HG03108 (cell line): ENCODE results near the gene NHSL2.

ENCODE experiments used
- ATAC-seq: cut with Tn5 transposase; IDR thresholded peaks from one replicate; pipeline ENCODE4 v1.9.1; 2021; ENCODE audit warnings: moderate library complexity; ENCODE audit not compliant: unreplicated experiment

Gene NHSL2

DNA sequence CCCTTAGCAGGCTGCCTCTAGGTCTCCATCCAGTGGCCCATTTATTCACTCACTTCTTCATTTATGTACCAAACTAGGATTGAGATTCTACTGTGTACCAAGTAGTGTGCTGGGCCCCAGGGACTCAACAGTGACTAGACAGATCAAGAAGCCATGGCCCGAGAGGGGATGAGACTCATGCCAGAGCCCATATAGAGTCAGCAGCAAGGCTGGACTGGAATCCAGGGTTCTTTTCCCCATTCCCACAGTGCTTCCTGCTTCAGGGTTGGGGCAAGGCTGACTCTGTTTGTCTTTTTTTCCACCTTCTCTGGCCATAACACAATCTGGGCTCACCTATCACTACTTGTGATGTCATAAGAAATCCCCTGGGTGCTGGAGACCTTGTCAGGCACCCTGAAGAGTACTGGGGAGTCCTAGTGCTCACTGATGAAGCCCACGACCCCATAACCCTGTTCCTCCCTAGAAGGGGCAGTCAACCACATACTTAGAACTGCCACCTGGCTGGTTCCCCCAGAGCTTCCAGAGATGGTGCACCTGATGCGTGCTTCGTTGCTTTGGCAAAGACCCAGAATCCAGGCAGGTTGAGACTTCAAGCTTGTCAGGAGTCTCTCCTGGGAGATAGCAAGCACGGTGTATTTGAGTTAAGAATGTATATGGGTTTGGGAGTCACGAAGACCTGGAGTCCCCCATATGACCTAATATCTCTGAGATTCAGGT lies 214.8 kb downstream of the NHSL2 start:
- no peak for ATAC-seq

DNA sequence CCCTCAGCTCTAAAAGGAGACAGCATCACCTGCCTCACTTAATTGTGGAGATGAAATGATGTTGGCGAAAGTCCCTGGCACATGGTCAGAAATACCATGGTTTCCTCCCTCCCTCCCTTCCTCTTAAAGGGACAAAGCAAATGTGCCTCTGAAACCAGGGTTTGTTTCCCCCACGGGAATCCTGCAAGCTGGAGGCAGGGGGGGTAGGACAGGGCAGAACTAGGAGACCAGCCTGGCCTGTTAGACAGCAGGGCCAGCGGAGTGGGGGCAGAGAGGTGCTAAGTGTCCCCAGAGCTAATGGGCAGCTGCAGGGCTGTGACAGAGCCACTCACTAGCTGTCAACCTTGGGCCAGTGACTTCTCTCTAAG lies 215.4 kb downstream of the NHSL2 start:
- ATAC-seq, result no peak

DNA sequence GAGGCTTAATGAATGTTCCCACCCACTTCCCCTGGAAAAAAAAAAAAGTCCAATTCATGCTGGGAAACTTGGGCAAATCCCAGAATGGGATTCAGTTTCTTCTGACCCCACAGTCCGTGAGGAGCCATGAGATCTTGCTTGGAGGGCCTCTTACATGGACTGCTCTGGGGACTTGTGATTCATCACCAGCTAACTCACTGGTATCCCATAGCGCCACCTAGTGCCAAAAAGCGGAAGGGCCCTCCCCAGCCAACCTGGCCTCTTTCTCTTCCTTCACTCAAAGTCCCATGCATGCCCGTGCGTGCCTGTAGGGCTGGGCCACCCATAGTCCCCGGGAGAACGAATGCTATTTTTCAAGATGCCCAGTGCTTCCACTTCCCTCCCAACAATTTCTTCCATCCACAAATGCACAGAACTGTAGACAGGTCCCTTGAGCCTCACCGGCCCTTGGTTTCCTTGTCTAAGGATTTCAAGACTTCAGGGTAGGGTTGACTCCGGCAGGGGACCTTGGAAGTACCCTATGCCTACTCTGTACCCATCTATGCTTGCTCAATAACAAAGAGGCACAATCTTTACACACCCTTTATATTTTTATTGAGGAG lies 216.0 kb downstream of the NHSL2 start:
- no peak for ATAC-seq

DNA sequence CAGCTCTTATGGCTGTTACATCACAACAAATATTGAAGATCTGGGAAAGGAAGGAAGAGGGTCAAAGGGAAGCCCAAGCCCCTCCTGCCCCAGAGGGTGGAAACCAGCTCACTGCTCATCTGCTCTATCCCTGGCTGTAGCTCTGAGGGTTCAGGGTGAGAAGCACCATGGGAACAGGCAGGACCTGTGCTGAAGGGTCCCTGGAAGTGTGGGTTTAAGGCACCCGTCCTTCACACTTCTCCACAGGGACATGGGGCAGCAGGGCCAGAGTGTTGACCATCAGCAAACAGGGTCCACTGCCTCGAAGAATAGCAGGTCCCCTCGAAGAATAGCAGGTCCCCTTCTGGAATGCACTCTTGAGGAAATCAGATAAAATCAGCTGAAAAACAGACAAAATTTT lies 216.7 kb downstream of the NHSL2 start:
- no peak for ATAC-seq

DNA sequence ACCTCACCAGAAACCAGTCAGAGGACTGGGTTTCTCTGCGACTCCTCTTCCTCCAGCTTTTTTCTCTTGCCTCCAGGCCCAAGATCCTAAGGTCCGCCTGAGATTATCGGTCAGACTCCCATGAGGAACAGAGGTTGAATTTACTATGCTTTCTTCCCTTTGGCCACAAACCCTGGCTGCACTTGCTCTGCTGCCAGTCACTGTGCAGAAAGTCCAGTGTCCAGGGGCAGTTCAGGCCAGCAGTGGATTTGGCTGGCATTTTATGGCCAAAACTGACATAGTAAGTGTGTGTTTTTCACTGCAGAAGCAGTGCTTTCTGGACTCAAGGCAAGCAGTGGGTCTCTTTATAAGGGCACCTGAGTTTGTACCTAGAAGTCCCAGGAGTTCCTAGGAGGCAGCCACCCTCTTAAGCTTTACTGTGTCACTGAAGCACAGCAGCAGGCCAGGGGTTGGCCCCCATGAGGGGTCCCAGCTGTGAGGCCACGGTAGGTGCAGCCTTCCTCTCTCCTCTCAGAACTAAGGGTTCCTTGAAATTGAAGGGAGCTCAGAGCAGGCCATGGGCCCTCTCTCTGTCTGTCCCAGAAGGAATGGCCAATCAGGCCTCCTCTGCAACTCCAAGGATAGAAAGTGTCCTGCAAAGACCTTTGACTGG lies 217.7 kb downstream of the NHSL2 start:
- ATAC-seq, result no peak

DNA sequence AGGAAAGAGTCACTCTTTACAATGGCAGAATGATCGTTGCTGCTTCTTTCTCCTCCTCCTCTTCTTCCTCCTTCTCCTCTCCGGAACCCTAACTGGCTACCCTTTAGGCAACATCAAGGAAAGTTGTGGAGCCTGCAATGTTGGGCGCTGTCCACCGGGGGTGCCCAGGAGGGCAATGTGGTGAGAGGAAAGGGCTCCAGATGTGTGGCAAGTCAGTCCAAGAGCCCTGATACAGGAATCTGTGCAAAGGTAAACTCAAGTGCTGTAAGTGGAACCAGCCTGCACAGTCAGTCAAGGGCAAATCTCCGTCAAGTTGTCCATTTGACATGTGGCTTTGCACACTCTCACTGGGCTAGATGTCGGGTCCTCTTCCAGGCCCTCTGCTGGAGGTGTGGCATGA lies 218.2 kb downstream of the NHSL2 start:
- ATAC-seq, result no peak

DNA sequence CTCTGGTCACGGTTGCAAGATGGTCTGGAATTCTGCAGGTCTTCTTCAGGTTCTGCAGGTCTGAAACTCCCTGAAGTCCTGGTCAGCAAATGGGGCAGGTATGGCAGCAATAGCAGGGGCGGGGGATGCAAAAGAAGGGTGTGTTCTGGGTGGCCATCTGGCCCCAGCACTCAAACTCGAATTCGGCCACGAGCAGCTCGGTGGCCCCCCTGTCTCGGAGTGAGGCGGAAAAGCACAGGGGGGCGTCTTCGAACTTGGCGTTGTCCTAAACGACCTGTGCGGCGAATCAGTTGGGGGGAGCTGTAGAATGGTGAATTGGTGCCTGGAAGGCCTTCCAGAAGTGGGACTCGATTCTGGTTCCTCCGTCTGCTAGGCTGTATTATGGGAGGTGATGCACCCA lies 219.0 kb downstream of the NHSL2 start:
- ATAC-seq, result no peak

DNA sequence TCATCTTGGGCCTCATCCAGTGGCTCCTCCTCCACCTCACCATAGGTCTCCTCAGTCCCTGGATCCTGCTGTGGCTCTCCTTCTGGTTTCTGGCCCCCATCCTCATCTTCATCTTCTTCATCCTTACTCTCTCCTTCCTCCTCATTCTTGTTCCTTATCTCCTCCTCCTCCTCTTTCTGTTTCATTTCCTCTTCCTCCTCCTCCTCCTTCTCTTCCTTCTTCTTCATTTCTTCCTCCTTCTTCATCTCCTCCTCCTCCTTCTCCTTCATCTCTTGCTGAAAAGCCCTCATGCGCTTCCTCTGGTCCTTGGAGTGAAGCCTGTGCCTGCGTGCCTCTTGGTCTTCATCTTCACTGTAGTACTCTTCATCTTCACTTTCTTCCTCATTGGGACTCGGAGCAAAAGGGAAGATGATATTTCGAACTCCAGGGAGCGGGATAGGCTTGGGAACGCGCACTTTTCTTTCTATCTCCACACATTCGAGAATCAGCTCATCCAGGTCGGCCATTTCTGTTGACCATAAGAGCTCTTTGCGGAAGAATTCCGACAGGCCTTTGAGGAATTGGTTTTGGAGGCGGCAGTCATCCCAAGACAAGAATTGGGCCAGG lies 219.6 kb downstream of the NHSL2 start:
- no peak for ATAC-seq

DNA sequence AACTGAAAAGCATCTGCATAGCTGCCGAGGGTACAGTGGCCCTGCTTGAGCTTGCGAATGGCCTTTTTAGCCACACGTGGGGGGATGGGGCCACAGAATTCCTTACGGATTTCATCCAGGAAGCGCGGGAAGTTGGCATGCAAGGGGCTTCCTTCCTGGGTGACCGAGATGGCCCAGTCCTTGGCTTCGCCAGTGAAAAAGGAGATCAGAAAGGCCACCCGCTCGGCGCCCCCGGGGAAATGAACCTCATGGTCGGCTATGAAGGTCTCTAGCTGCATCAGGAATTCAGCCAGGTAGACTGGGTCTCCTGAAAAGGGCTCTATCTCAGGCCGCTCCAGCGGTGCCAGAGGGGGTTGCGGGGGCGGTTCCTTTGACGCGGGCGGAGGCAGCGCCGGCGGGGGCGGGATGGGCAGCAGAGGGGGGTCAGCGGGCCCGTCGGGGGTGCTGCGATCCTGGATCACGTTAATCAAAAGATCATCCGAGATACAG lies 220.2 kb downstream of the NHSL2 start:
- no peak for ATAC-seq

DNA sequence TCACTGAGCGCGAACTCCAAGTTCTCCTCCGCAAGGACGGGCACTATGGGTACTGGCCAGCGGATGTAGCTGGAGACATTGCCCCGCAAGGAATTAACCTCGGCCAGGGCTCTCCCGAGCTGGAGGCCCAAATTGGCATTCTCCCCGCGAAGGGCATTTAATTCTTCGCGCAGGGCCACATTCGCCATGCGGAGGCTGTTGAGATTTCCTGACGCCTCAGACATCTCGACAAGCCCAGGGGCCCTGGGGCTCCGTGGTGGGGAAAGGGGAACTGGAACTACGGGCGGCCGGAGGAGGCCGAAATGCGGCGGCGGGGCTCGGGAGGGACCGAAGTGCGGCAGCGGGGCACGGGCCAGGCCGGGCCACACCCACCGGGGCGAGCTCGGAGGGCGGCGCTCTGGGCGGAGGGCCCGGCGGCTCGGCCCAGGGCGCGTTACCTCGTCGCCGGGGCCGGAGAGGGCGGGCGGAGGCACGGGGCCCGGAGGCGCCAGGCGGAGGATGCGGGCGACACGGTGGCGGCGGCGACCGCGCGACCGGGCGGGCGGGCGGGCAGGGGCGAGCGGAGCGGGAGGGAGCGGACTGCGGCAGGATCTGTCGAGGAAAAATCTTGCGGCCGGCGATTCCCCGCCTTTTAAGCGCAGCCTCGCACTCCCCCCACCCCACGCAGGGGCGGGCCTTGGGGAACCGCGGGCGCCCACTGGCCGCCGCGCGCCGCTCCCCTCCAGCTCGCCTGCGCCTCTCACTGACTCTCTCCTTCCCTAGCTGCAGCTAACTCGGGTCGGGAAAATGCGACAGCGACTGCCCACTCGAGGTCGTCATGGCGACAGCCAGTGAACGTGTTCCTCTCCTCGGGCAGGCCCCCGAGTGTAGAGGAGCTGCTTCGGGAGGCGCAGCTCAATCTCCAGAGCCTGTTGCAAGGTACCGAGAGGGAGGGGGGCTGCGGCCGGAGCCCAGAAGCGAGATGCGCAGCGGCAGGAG lies 221.0 kb downstream of the NHSL2 start, which contains the start of gene RTL5:
RTL5 (minus strand) TSS at position 599 of the 978 bp plus-strand sequence.
- peak; percentile 59 for ATAC-seq

DNA sequence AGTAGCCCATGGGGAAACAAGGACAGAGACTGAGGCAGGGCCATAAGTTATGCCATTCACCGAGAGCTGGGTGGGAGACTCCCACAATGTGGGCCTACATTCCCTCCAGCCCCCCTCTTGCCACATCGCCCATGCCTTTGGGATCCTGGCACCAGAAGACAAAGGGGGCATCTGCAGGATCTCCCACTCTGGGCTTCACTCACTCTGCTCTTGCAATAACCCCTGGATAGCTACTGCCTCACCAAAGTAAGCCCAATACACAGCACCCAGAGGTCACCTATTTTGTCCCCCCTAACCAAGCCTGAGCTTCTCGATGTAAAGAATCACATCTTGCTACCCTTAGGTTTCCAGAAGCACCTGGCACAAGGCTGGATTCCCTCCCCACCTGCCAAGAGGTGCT lies 221.8 kb downstream of the NHSL2 start:
- no peak for ATAC-seq

DNA sequence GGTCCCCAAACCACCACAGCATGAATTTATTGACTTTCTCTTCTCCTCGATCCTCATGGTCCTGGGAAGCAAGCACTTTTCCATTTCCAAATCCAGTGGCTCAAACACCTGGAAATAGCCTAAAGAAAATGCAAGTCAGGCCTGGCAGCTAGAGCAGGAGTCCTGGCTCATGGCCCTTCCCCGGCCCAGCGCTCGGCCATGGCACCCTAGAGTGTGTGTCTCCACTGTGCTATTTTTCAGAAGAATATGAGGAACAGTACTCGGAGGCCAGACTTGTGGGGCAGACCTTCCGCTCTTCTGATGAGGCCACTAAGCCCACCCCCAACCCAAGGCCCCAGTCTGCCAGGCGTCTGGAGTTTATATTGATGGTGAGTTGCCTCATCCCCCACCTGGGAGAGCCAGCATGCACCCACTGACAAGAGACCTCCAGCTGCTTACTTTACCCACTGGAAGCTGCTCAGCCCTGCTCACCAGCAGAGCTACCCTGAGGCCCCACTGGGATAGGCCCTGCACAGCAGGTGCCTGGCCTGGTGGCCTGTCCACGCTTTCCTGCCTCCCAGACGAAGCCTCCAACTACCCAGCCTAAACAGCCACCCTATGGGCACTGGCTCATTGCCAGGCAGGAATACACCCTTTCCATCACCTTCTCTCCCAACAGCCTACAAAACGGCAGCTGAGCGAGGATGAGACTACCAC lies 223.4 kb downstream of the NHSL2 start:
- ATAC-seq, result no peak

DNA sequence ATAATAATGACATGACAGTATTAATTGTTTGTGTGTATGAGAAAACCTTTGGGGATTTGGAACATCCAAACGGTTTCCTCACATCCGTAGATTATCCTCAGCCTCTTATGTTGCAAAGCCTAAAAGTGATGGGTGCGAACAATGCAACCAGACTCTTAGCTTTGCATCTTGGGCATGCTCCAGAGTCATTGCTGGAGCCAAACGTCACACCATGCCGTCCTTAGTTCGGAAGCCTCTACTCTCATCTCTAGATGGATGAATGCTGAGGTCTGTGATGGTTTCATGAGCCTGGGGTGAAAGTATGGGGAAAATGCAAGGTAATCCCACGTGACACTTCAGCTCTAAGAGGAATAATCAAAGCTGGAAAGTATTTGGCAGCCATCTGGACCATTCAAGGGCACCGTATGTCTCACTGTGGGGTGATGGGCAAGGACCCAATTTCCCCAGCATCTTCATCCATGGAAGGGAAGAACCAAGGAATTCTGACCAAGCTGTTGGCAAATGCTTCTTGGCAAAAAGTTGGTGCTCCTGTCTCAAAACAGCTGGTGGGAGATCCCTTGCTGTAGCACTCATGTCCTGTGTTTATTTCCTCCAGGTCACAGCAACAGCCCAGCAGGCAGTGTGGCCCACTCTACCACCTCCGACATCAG lies 227.3 kb downstream of the NHSL2 start:
- no peak for ATAC-seq

DNA sequence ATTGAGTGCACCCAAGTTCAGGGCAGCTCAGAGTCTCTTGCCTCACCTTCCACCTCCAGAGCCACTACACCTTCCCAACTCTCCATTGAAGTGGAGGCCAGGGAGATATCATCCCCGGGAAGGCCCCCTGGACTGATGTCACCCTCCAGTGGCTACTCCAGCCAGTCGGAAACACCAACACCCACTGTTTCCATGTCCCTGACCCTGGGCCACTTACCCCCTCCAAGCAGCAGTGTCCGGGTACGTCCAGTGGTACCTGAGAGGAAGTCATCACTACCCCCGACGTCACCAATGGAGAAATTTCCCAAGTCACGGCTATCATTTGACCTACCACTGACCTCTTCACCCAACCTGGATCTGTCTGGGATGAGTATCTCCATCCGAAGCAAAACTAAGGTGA lies 228.9 kb downstream of the NHSL2 start:
- no peak for ATAC-seq

DNA sequence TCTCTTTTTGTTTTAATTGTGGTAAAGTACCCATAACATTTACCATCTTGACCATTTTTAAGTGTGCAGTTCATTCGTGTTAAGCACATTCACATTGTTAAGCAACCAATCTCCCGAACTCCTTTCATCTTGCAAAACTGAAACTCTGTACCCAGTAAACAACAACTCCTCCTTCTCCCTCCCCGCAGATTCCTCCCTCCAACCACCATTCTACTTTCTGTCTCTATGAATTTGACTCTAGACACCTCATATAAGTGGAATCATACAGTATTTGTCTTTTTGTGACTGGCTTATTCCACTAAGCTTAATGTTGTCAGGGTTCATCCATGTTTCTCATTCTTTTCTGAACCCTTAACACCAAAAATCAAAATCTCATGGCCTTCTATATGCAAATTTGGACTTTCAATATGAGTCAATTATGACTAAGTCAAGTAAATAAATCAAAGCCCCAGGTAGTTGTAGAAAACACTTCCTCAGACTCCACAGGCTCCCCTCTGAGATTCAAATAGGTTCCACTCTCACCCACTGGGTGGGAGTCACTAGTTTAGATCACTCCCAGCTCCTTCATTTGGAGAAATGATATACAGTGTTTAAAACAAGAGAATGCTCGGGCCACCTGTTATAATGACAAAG lies 230.8 kb downstream of the NHSL2 start:
- no peak for ATAC-seq

DNA sequence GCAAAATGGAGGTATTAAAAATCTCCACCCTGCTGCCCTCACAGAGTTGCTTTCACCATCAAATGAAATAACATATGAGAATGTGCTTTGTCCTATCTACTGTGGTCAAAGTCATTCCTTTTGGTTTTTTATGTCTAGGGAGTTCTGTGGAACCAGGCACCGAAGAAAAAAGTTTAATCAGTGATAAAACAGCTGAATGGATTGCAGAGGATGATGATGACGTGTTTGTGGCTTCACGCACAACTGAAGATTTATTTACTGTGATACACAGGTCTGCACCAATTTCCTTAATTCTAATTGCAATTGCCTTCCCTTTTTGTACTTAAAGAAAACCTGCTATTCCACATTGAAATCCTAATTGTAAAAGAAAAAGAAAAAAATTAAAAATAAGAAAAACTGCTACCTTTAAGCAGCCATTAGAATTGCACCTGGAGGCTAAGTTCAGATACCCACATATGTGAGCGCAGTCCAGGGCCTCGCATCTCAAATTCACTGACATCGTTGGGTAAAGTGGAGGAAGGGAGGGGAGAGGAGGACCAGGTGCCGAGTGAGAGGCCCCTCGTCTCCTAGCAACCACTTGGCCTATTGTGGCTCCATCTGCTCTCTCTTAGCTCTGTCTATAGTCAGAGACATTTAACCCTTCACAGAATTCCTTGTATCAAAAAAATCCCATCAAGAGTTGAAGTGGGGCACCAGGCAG lies 231.6 kb downstream of the NHSL2 start:
- no peak for ATAC-seq

DNA sequence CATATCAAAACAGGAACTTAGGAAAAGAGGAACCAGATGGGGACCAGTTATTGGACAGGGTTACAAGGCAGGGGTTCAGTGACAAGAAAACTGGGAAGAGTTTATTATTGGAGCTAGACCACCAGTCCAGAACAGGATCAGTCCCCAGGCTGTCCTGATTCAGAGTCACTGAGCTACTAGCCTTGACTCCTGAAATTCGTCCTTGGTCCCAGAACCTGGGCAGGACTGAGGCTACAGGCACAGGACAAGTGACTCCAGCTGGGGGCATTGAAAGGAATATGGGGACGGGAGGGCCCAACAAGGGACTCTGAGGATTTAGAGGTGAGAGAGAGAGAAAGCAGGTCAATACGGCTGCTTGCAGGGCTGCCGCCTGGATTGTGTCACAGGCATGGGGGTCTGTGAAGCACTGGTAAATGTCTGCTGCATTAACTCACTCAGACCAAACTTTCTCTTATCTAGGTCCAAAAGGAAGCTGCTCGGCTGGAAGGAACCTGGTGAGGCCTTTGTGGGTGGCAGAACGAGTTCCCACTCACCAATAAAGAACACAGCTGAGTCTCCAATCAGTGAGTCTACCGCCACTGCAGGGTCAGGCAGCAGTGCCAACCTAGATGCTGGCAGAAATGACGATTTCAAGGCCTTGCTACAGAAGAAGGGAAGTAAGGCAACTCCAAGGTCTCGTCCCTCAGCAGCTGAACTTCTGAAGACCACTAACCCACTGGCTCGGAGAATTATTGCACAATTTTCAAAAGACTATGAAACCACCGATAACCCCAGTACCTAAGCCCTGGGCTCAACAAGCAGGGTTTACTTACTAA lies 232.4 kb downstream of the NHSL2 start:
- no peak for ATAC-seq

DNA sequence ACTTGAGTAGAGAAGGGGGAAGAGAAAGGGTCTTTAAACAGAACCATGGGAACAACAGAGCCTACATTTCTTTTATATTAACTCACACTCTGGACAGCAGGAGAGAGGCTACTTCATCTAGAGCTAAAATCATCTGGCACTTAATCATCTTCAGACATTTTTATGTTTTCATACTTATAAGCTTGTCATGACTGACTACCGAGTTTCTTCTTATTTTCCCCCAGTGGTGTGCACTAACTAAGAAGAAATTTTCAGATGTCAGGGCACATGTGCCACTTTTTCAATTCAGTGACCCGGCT lies 232.9 kb downstream of the NHSL2 start:
- ATAC-seq, result no peak
